ENCODE data around the gene CENPS. TPM values are rescaled to one million over a fixed set of nuclear protein-coding genes. Genes with fewer than 3 reads are reported as not detected.
"Not testable (repeated sequence)": the region's sequence is repeated elsewhere in the genome, so short reads cannot be mapped to it uniquely, and the experiment has no call there.

CENPS gene
- total and polyA plus RNA-seq, 2 of the 13 experiments (the other 11 are each of a cell fraction or from before 2014, with no cell fraction given) = 3.3 to 22.0 TPM

DNA sequence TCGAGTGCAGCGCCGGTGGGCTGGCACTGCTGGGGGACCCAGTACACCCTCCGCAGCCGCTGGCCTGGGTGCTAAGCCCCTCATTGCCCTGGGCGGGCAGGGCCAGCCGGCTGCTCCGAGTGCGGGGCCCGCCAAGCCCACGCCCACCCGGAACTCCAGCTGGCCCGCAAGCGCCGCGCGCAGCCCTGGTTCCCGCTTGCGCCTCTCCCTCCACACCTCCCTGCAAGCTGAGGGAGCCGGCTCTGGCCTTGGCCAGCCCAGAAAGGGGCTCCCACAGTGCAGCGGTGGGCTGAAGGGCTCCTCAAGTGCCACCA, 3.7 kb upstream of the CENPS start:
- H3K27ac ChIP-seq (ENCODE audit: extremely low read length, insufficient read depth, low read length); H3K9me3 ChIP-seq (ENCODE audit: low read length); H3K36me3 ChIP-seq (replicated peaks in 1 of 2; ENCODE audit: control insufficient read depth in 1 of 2, insufficient read depth in 2 of 2, low read length in 2 of 2); H3K9ac ChIP-seq (ENCODE audit: insufficient read depth, low read depth, low read length); ATAC-seq; H4K20me1 ChIP-seq (ENCODE audit: insufficient read depth, low read length); H3K79me2 ChIP-seq (ENCODE audit: insufficient read depth, low read length); FAIRE-seq; H2AFZ ChIP-seq (ENCODE audit: low read length); BruUV-seq (replicated peaks); H3K4me3 ChIP-seq (replicated peaks in 1 of 3; ENCODE audit: insufficient read depth in 1 of 3, low read depth in 2 of 3, low read length in 3 of 3); H3K4me2 ChIP-seq (ENCODE audit: low read depth, low read length); DNase-seq (ENCODE audit: low spot score); H3K27me3 ChIP-seq (ENCODE audit: control insufficient read depth in 1 of 2, insufficient read depth in 2 of 2, low read length in 2 of 2); intact Hi-C loops (cut with micrococcal nuclease; ENCODE audit: unreplicated experiment): not testable (repeated sequence)
- H3K4me1 ChIP-seq (ENCODE audit: insufficient read depth, low read length) = peaks cover 32% of the 10 kb centered on the region
- ChIA-PET POLR2A (interaction anchor here (0.9 kb wide), 1 partner anchor 38 kb away, joined by 3 read pairs; no protein-coding TSS in a partner anchor), CTCF (ENCODE audit: low intra/inter-chr PET ratio, low total read pairs) (interaction anchor here (4.5 kb wide), 1 partner anchor 48 kb away, joined by 46 read pairs; no protein-coding TSS in a partner anchor)
- in situ Hi-C loops (cut with HindIII; ENCODE audit: extremely low pct_ligation_motif_present, low pct_unique_long_range_greater_than_20kb) = loop anchor here (5.0 kb wide), 1 partner anchor 49 kb away; no protein-coding TSS in a partner anchor
- 90% methylated on average over 2 of the region's 21 CpGs for WGBS (ENCODE audit: low lambda C conversion rate)

DNA sequence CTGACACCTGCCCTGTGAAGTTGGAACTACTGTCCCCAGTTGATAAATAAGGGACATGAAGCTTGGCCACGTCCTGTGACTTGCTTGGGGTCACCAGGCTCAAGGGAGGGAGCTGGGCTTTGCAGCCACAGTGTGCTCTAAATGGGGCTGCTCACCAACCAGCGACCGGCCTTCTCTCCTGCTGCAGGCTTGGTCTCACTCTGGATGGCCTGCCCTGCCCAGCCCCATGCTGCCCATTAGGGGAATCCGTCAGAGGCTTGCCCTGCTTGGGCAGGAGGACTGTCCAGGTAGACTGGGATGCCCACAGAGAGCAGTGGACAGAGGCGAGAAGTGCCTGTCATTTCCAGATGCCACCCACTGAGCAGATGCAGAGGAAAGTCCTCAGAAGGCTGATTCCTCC, 1.2 kb upstream of the CENPS start:
- Histone ChIP-seq H3K4me3 (replicated peaks in 1 of 3; ENCODE audit: insufficient read depth in 1 of 3, low read depth in 2 of 3, low read length in 3 of 3) (no peak overlapping the region), H3K4me2 (ENCODE audit: low read depth, low read length) (no peak overlapping the region), H3K9me3 (ENCODE audit: low read length) (no peaks in the 10 kb centered on the region), H3K4me1 (ENCODE audit: insufficient read depth, low read length) (peaks cover 57% of the 10 kb centered on the region), H2AFZ (ENCODE audit: low read length) (no peak overlapping the region), H3K79me2 (ENCODE audit: insufficient read depth, low read length) (peaks cover 5% of the 10 kb centered on the region), H3K27ac (ENCODE audit: extremely low read length, insufficient read depth, low read length) (no peak overlapping the region), H3K9ac (ENCODE audit: insufficient read depth, low read depth, low read length) (no peak overlapping the region), H4K20me1 (ENCODE audit: insufficient read depth, low read length) (no peaks in the 10 kb centered on the region), H3K27me3 (ENCODE audit: control insufficient read depth in 1 of 2, insufficient read depth in 2 of 2, low read length in 2 of 2) (no peaks in the 10 kb centered on the region), H3K36me3 (replicated peaks in 1 of 2; ENCODE audit: control insufficient read depth in 1 of 2, insufficient read depth in 2 of 2, low read length in 2 of 2) (no peaks in the 10 kb centered on the region)
- no peak for FAIRE-seq
- in situ Hi-C loops (cut with HindIII; ENCODE audit: extremely low pct_ligation_motif_present, low pct_unique_long_range_greater_than_20kb) = loop anchor here (5.0 kb wide), 1 partner anchor 52 kb away; no protein-coding TSS in a partner anchor
- DNase-seq (ENCODE audit: low spot score) = no peak
- no peak for ATAC-seq
- no TSS peak for BruUV-seq (replicated peaks)
- WGBS (ENCODE audit: low lambda C conversion rate) = 20% methylated on average over 1 of the region's 5 CpGs
- intact Hi-C loops (cut with micrococcal nuclease; ENCODE audit: unreplicated experiment) = loop anchor here (1.0 to 2.0 kb wide), 2 partner anchors 52 to 218 kb away; partner anchors contain the start of gene KIF1B
- TF ChIP-seq ZNF468 (CRISPR knock-in tag; IDR thresholded peaks at IDR 0.05) (no peak), MYC (CRISPR knock-in tag; IDR thresholded peaks at IDR 0.05; ENCODE audit: borderline replicate concordance) (no peak)
- TF ChIP-seq, protein P1, sequence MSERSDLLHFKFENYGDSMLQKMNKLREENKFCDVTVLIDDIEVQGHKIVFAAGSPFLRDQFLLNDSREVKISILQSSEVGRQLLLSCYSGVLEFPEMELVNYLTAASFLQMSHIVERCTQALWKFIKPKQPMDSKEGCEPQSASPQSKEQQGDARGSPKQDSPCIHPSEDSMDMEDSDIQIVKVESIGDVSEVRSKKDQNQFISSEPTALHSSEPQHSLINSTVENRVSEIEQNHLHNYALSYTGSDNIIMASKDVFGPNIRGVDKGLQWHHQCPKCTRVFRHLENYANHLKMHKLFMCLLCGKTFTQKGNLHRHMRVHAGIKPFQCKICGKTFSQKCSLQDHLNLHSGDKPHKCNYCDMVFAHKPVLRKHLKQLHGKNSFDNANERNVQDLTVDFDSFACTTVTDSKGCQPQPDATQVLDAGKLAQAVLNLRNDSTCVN (CRISPR knock-in tag; IDR thresholded peaks at IDR 0.05; ENCODE audit: borderline replicate concordance) = no peak
- ChIA-PET POLR2A (interaction anchor here (2.1 kb wide), 1 partner anchor 30 kb away, joined by 8 read pairs; the partner anchor contains the start of gene PGD), CTCF (ENCODE audit: low intra/inter-chr PET ratio, low total read pairs) (interaction anchor here (1.4 to 4.5 kb wide), 3 partner anchors 51 to 66 kb away, joined by 5 to 46 read pairs (median 9); no protein-coding TSS in a partner anchor)
